Esophagus muscularis mucosa (tissue), 4 donors: ENCODE results near the gene PRKAG2. TPM values are rescaled to one million over a fixed set of nuclear protein-coding genes. Genes with fewer than 3 reads are reported as not detected.

Source experiments
- DNase-seq: peaks from one replicate; pipeline ENCODE4 v3.0.0-alpha.2; 2017; ENCODE audit errors: extremely low spot score
- H3K27ac ChIP-seq, 4 donors: fragments of 200-600 bp; sonication (generic); replicated peaks in 1 of 4; 1 replicate in 3 of 4; 2 replicates in 1 of 4; pipeline ENCODE4 v1.5.1; 2016 to 2019; ENCODE audit warnings: mild to moderate bottlenecking in 1 of 4
- H3K27me3 ChIP-seq, 4 donors: fragments of 200-600 bp; sonication (generic); one replicate each; pipeline versions ENCODE4 v1.5.1 to v1.6.0; 2016 to 2019
- H3K36me3 ChIP-seq, 4 donors: fragments of 200-600 bp; sonication (generic); one replicate each; pipeline ENCODE4 v1.5.1; 2016 to 2019
- H3K4me1 ChIP-seq, 4 donors: fragments of 200-600 bp; sonication (generic); one replicate each; pipeline ENCODE4 v1.5.1; 2016 to 2019
- H3K4me3 ChIP-seq, 4 donors: fragments of 200-600 bp; sonication (generic); 1 replicate in 2 of 4; 2 replicates in 2 of 4; pipeline ENCODE4 v1.5.1; 2016 to 2019; ENCODE audit warnings: mild to moderate bottlenecking in 4 of 4, moderate library complexity in 1 of 4
- H3K9me3 ChIP-seq, 4 donors: fragments of 200-600 bp; sonication (generic); 1 replicate in 3 of 4; 2 replicates in 1 of 4; pipeline ENCODE4 v1.5.1; 2016 to 2019
- EP300 ChIP-seq: sonication (generic); formaldehyde crosslinking; IDR thresholded peaks from one replicate; pipeline ENCODE4 v1.6.1; 2017; ENCODE audit warnings: antibody characterized with exemption
- POLR2A ChIP-seq: fragments of 450-650 bp; IDR thresholded peaks from one replicate; pipeline ENCODE4 v1.6.1; 2017; ENCODE audit warnings: antibody characterized with exemption, moderate library complexity, mild to moderate bottlenecking, low read depth
- POLR2AphosphoS5 ChIP-seq, 2 donors: sonication (generic); formaldehyde crosslinking; IDR thresholded peaks; one replicate each; pipeline ENCODE4 v1.6.1; 2017; ENCODE audit warnings: antibody characterized with exemption in 2 of 2
- WGBS: methylation state at CpG from one replicate; pipeline ENCODE4 v1.1.5; 2018; 5-methylcytosine and 5-hydroxymethylcytosine counted together
- intact Hi-C: fragments of 100-400 bp; cut with DNase I; formaldehyde crosslinking; loops from one replicate; pipeline ENCODE4 v1.15.1; 2023
- total RNA-seq, 4 donors: library from RNA; depleted of rRNA; stranded (reverse); fragments of >200 nt; gene quantifications; one replicate each; pipeline versions ENCODE4 v1.1.0 to v1.2.1, GENCODE V29; 2016
- TF ChIP-seq, protein P1 (sequence below), 3 experiments: fragments of 200-600 bp in 2 of 3; fragments of 450-650 bp in 1 of 3; sonication (generic) in 2 of 3; IDR thresholded peaks; one replicate each; pipeline ENCODE4 v1.5.1; 2017 to 2019; ENCODE audit warnings: antibody characterized with exemption in 3 of 3, mild to moderate bottlenecking in 2 of 3, moderate library complexity in 1 of 3

PRKAG2 gene
- total RNA-seq, 4 donors from 2014 or later = 51.3 to 97.2 (median 77.5) TPM

- TF ChIP-seq POLR2A = no peak
- TF ChIP-seq, protein P1, sequence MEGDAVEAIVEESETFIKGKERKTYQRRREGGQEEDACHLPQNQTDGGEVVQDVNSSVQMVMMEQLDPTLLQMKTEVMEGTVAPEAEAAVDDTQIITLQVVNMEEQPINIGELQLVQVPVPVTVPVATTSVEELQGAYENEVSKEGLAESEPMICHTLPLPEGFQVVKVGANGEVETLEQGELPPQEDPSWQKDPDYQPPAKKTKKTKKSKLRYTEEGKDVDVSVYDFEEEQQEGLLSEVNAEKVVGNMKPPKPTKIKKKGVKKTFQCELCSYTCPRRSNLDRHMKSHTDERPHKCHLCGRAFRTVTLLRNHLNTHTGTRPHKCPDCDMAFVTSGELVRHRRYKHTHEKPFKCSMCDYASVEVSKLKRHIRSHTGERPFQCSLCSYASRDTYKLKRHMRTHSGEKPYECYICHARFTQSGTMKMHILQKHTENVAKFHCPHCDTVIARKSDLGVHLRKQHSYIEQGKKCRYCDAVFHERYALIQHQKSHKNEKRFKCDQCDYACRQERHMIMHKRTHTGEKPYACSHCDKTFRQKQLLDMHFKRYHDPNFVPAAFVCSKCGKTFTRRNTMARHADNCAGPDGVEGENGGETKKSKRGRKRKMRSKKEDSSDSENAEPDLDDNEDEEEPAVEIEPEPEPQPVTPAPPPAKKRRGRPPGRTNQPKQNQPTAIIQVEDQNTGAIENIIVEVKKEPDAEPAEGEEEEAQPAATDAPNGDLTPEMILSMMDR (IDR thresholded peaks at IDR 0.05) = no peak
- no peak for TF ChIP-seq EP300
- TF ChIP-seq POLR2AphosphoS5 (IDR thresholded peaks at IDR 0.05) = no peak
- no peak overlapping the region for H3K4me3 ChIP-seq
- no peak overlapping the region for H3K27ac ChIP-seq
- no peak for DNase-seq
- no peaks in the 10 kb centered on the region for H3K27me3 ChIP-seq
- no peaks in the 10 kb centered on the region for H3K9me3 ChIP-seq
- peaks cover 0 to 7% (median under 1%) of the 10 kb centered on the region in 4 donors for H3K36me3 ChIP-seq
- WGBS = 91% methylated on average over 7 of the region's 7 CpGs
- intact Hi-C loops = loop anchor here (5.0 to 10.0 kb wide), 2 partner anchors 93 to 155 kb away; no protein-coding TSS in a partner anchor
- H3K4me1 ChIP-seq = peaks cover 9 to 27% (median 22%) of the 10 kb centered on the region in 4 donors
Measured at GRCh38 chr7:151779678-151780077, 97.2 kb downstream of the PRKAG2 start.

DNA sequence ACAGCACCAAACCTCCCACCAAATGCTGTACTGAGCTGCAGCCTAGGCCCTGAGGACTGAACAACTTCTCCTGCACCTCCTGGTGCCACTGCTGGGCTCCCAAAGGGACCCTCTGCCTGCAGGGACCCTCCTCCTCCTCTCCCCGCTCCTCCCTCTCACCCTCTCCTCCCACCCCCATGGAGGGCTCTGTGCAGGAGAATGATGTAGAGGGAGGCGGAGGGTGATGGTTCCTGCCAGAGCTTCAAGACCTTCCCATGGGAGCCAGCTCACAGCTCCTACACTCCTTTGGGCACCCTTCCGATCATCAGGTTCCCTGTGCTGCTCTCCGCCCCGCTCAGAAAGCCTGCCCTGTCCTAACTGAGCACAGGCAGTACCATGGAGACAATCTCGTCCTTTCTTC, 97.7 kb downstream of the PRKAG2 start:
- Histone ChIP-seq H3K27me3 (no peaks in the 10 kb centered on the region), H3K27ac (no peak overlapping the region), H3K4me3 (no peak overlapping the region), H3K36me3 (peaks cover 0 to 7% (median 0%) of the 10 kb centered on the region in 4 donors), H3K4me1 (peaks cover 9 to 27% (median 22%) of the 10 kb centered on the region in 4 donors), H3K9me3 (no peaks in the 10 kb centered on the region)
- TF ChIP-seq EP300 = no peak
- intact Hi-C loops = no loop called here
- DNase-seq = no peak
- 92% methylated on average over 6 of the region's 6 CpGs for WGBS

DNA sequence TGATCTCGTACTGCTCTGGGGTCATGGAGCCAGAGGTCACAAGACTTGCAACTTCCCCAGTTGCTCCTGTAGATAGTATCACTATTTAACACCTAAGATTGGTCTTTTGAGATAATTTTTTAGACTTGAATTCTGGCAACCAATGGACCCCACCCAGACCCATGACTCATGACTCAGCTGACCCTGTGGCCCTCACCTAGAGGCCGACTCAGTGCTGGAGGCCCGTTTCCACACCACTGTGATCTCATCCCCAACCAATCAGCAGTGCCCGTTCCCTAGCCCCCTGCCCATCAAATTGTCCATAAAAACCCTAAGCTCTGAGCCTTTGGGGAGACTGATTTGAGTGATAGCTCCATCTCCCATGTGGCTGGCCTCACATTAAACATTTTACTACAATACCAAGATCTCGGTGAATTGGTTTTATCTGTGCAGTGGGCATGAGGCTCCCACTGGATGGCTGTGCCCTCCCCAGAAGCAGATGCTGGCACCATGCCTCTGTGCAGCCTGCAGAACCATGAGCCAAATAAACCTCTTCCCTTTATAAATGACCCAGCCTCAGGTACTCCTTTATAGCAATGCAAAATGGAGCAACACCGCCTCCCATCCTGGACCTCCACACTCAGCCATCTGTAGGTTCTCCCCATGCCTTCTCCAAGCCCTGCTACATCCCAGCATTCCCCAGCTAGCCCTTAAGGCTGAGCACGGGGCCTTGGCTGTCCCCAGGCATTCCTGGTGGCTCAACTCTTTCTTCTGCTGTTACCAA, 98.8 kb downstream of the PRKAG2 start:
- DNase-seq = no peak
- WGBS = 95% methylated on average over 7 of the region's 7 CpGs
- Histone ChIP-seq H3K27me3 (no peaks in the 10 kb centered on the region), H3K27ac (no peak overlapping the region), H3K4me3 (no peak overlapping the region), H3K36me3 (peaks cover 0 to 7% (median 0%) of the 10 kb centered on the region in 4 donors), H3K4me1 (peaks cover 7 to 22% (median 19%) of the 10 kb centered on the region in 4 donors), H3K9me3 (no peaks in the 10 kb centered on the region)
- TF ChIP-seq, protein P1 (IDR thresholded peaks at IDR 0.05) = no peak
- TF ChIP-seq EP300 (no peak), POLR2A (no peak), POLR2AphosphoS5 (IDR thresholded peaks at IDR 0.05) (no peak)
- intact Hi-C loops = no loop called here

DNA sequence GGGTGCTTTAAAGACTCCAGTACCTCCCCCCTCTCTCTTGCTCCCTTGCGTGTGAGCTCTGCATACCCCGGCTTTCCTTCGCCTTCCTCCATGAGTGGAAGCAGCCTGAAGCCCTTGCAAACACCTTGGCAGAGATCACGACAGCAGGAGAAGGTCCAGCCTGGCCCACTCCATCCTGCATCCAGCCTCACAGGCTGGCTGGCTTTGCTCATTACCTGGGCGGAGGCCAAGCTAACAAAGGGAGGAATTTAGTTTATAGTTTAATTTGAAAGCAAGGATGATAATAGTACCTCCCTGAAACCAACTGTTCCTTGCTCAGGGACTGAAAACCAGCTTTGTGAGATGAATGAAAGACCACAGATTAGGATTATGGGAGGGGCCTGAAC, 99.4 kb downstream of the PRKAG2 start:
- peaks cover under 1 to 16% (median 13%) of the 10 kb centered on the region in 4 donors for H3K4me1 ChIP-seq
- no peak for DNase-seq
- H3K36me3 ChIP-seq = peaks cover 0 to 7% (median 0%) of the 10 kb centered on the region in 4 donors
- H3K9me3 ChIP-seq = no peaks in the 10 kb centered on the region
- H3K4me3 ChIP-seq = no peak overlapping the region
- intact Hi-C loops = no loop called here
- H3K27ac ChIP-seq = no peak overlapping the region
- WGBS = 59% methylated on average over 4 of the region's 5 CpGs
- no peaks in the 10 kb centered on the region for H3K27me3 ChIP-seq
- TF ChIP-seq POLR2A (no peak), EP300 (no peak), POLR2AphosphoS5 (IDR thresholded peaks at IDR 0.05) (no peak)
- TF ChIP-seq, protein P1 (IDR thresholded peaks at IDR 0.05) = no peak

DNA sequence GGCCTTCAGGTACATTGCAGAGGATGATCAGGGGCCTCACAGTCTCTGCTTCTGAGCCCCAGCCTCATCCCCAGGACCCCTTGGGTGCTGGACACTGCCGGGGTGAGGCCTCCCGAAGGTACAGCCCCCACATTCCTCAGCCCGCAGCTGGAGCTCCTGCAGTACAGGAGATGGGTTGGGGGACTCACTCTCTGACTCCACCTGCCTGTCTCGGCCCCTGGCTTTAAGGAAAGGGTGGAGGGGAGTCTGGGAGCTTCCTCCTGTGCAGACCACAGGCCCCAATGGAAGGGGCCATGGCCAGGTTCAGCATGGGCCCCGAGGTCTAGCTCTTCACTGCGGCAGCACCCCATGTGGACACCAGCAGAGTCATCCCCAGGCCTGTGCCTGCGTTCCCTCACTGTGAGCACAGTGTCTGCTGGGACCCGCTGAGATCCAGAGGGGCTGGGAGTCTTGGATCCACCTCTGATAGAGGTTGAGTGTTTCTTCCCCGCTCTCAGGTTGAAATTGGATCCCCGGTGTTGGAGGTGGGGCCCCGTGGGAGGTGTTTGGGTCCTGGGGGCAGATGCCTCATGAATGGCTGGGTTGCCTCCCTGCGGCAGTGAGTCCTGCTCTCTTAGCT, 99.9 kb downstream of the PRKAG2 start:
- Histone ChIP-seq H3K36me3 (peaks cover 0 to 7% (median 0%) of the 10 kb centered on the region in 4 donors), H3K4me3 (no peak overlapping the region), H3K27me3 (no peaks in the 10 kb centered on the region), H3K4me1 (peaks cover 0 to 15% (median 11%) of the 10 kb centered on the region in 4 donors), H3K27ac (no peak overlapping the region), H3K9me3 (no peaks in the 10 kb centered on the region)
- TF ChIP-seq EP300 (no peak), POLR2AphosphoS5 (IDR thresholded peaks at IDR 0.05) (no peak), POLR2A (no peak)
- TF ChIP-seq, protein P1 (IDR thresholded peaks at IDR 0.05) = no peak
- no peak for DNase-seq
- intact Hi-C loops = no loop called here
- WGBS = 86% methylated on average over 7 of the region's 12 CpGs
